HCT116 (cell line): Measurements from ENCODE around the gene XKR3. TPM values are rescaled to one million over a fixed set of nuclear protein-coding genes. Genes with fewer than 3 reads are reported as not detected.

Experiments
- ATAC-seq: fragments of 200-7000 bp; cut with Tn5 transposase; 2 replicates; pipeline ENCODE4 v1.9.1; 2020; ENCODE audit warnings: mild to moderate bottlenecking, moderate library complexity
- BruUV-seq: library from RNA; stranded (reverse); fragments of 400-500 nt; replicated peaks from 2 replicates; lab custom pipeline; 2021; lab: Mats Ljungman, UMichigan
- CTCF ChIA-PET: fragments of 300-600 bp; sonication (Branson Sonifier 250); formaldehyde crosslinking; loops from one replicate; lab custom pipeline; 2021; ENCODE audit warnings: antibody characterized with exemption; lab: Charles Lee
- POLR2A ChIA-PET: fragments of 300-600, 350-600 bp; sonication (Branson Sonifier 250); formaldehyde crosslinking; loops from one replicate; lab custom pipeline; 2021; ENCODE audit warnings: antibody characterized with exemption; lab: Charles Lee
- RAD21 ChIA-PET, 2 experiments: fragments of 300-600 bp; sonication (Branson Sonifier 250); formaldehyde crosslinking; loops; one replicate each; lab custom pipeline; 2023; ENCODE audit warnings: low total read pairs in 2 of 2; ENCODE audit not compliant: uncharacterized antibody in 2 of 2, unreplicated experiment in 2 of 2, low non-redundant PET in 1 of 2; lab: Charles Lee
- DNase-seq: peaks from one replicate; pipeline ENCODE4 v3.0.0-alpha.2; 2010; ENCODE audit warnings: low read depth, low spot score
- H2AFZ ChIP-seq: fragments of 200-600 bp; shearing (Covaris generic), sonication (generic); 2 replicates; pipeline ENCODE4 v1.6.1; 2017; ENCODE audit warnings: low read depth, mixed run types, mixed read lengths, antibody characterized with exemption, low read length; ENCODE audit not compliant: poor library complexity, severe bottlenecking
- H3K27ac ChIP-seq: 2 replicates; pipeline ENCODE4 v1.5.1; 2012; ENCODE audit warnings: low read depth, low read length
- H3K27me3 ChIP-seq: fragments of 200-600 bp; sonication (generic); 2 replicates; pipeline ENCODE4 v1.6.1; 2016; ENCODE audit warnings: mixed run types, low read length, mixed read lengths; ENCODE audit not compliant: insufficient read depth
- H3K36me3 ChIP-seq, 2 experiments: fragments of 200-500 bp in 1 of 2; fragments of 200-600 bp in 1 of 2; sonication (Bioruptor generic) in 1 of 2; sonication (generic) in 1 of 2; 2 replicates each; pipeline versions ENCODE4 v1.5.1 to v1.6.1; 2014 to 2016; ENCODE audit warnings: low read length in 2 of 2, inconsistent platforms in 1 of 2, mixed read lengths in 1 of 2, mixed run types in 1 of 2; ENCODE audit not compliant: insufficient read depth in 2 of 2, control insufficient read depth in 1 of 2
- H3K4me1 ChIP-seq, 2 experiments: fragments of 200-600 bp in 1 of 2; sonication (generic) in 1 of 2; 2 replicates each; pipeline versions ENCODE4 v1.5.1 to v1.6.1; 2012 to 2017; ENCODE audit warnings: low read length in 2 of 2, inconsistent platforms in 1 of 2, mild to moderate bottlenecking in 1 of 2, mixed read lengths in 1 of 2, mixed run types in 1 of 2, moderate library complexity in 1 of 2; ENCODE audit not compliant: insufficient read depth in 2 of 2, control insufficient read depth in 1 of 2
- H3K4me2 ChIP-seq: fragments of 200-600 bp; sonication (generic); 2 replicates; pipeline ENCODE4 v1.6.1; 2017; ENCODE audit warnings: mixed run types, low read length, mixed read lengths
- H3K4me3 ChIP-seq, 2 experiments: fragments of 200-600 bp in 1 of 2; sonication (generic) in 1 of 2; replicated peaks in 1 of 2; 2 replicates each; pipeline ENCODE4 v1.5.1; 2011 to 2016; ENCODE audit warnings: low read length in 2 of 2, control low read depth in 1 of 2, low read depth in 1 of 2, mild to moderate bottlenecking in 1 of 2, mixed read lengths in 1 of 2, mixed run types in 1 of 2
- H3K79me2 ChIP-seq: fragments of 200-600 bp; sonication (generic); 2 replicates; pipeline ENCODE4 v1.6.1; 2017; ENCODE audit warnings: mild to moderate bottlenecking, mixed run types, low read length, moderate library complexity, mixed read lengths; ENCODE audit not compliant: insufficient read depth
- H3K9ac ChIP-seq: fragments of 200-600 bp; sonication (generic); 2 replicates; pipeline ENCODE4 v1.6.1; 2016; ENCODE audit warnings: low read length, mixed read lengths
- H3K9me2 ChIP-seq: fragments of 200-600 bp; sonication (generic), shearing (Covaris generic); 2 replicates; pipeline ENCODE4 v1.6.1; 2017; ENCODE audit warnings: mixed run types, mild to moderate bottlenecking, moderate library complexity; ENCODE audit not compliant: insufficient read depth
- H3K9me3 ChIP-seq, 2 experiments: fragments of 200-500 bp in 1 of 2; fragments of 200-600 bp in 1 of 2; sonication (Bioruptor generic) in 1 of 2; sonication (generic) in 1 of 2; 2 replicates each; pipeline ENCODE4 v1.6.1; 2014 to 2017; ENCODE audit warnings: low read length in 2 of 2, mixed read lengths in 2 of 2, inconsistent platforms in 1 of 2, low read depth in 1 of 2, mild to moderate bottlenecking in 1 of 2, mixed run types in 1 of 2, moderate library complexity in 1 of 2; ENCODE audit not compliant: control insufficient read depth in 1 of 2, insufficient read depth in 1 of 2
- H4K20me1 ChIP-seq: fragments of 200-600 bp; sonication (generic), shearing (Covaris generic); 2 replicates; pipeline ENCODE4 v1.6.1; 2017; ENCODE audit warnings: mixed run types, mild to moderate bottlenecking, moderate library complexity; ENCODE audit not compliant: insufficient read depth
- CBX3 ChIP-seq: IDR thresholded peaks from 2 replicates; pipeline ENCODE4 v1.6.1; 2012; ENCODE audit warnings: low read depth
- CEBPB ChIP-seq: IDR thresholded peaks from 2 replicates; pipeline ENCODE4 v1.6.1; 2012; ENCODE audit warnings: low read depth
- CTCF ChIP-seq, 3 experiments: fragments of 200-600 bp in 1 of 3; sonication (generic) in 1 of 3; IDR thresholded peaks in 2 of 3; conservative IDR thresholded peaks in 1 of 3; 2 replicates each; pipeline ENCODE4 v1.5.1; 2012 to 2017; ENCODE audit warnings: low read depth in 2 of 3, low read length in 2 of 3, antibody characterized with exemption in 1 of 3, borderline replicate concordance in 1 of 3, control low read depth in 1 of 3, mild to moderate bottlenecking in 1 of 3, mixed read lengths in 1 of 3, mixed run types in 1 of 3, moderate library complexity in 1 of 3; ENCODE audit not compliant: insufficient read depth in 1 of 3
- EGR1 ChIP-seq: IDR thresholded peaks from 2 replicates; pipeline ENCODE4 v1.6.1; 2012; ENCODE audit warnings: low read depth
- EZH2phosphoT487 ChIP-seq: fragments of 200-600 bp; IDR thresholded peaks from 2 replicates; pipeline ENCODE4 v1.6.1; 2018; ENCODE audit warnings: antibody characterized with exemption, borderline replicate concordance
- POLR2A ChIP-seq: IDR thresholded peaks from 2 replicates; pipeline ENCODE4 v1.7.0; 2011; ENCODE audit warnings: borderline replicate concordance; ENCODE audit not compliant: insufficient read depth, insufficient read length; ENCODE audit errors: extremely low read depth
- SP1 ChIP-seq: IDR thresholded peaks from 2 replicates; pipeline ENCODE4 v1.6.1; 2012; ENCODE audit warnings: low read depth
- TCF7L2 ChIP-seq: IDR thresholded peaks from 2 replicates; pipeline ENCODE4 v1.7.0; 2011; ENCODE audit warnings: borderline replicate concordance, inconsistent platforms; ENCODE audit not compliant: insufficient read depth, insufficient read length; ENCODE audit errors: extremely low read depth
- YY1 ChIP-seq: IDR thresholded peaks from 2 replicates; pipeline ENCODE4 v1.6.1; 2011; ENCODE audit warnings: low read length, low read depth, moderate library complexity, mild to moderate bottlenecking; ENCODE audit not compliant: insufficient replicate concordance; ENCODE audit errors: extremely low read depth
- ZFX ChIP-seq: fragments of 450-650 bp; IDR thresholded peaks from 2 replicates; pipeline ENCODE4 v1.6.1; 2017
- ZNF274 ChIP-seq: fragments of 200-500 bp; sonication (Bioruptor generic); IDR thresholded peaks from 2 replicates; pipeline ENCODE4 v1.6.1; 2014; ENCODE audit warnings: mild to moderate bottlenecking, low read depth, low read length, inconsistent platforms
- intact Hi-C: fragments of 100-400 bp; cut with micrococcal nuclease; formaldehyde crosslinking; loops from 2 replicates; pipeline ENCODE4 v1.10.0; 2022
- total RNA-seq: library from RNA; stranded (reverse); gene quantifications from one replicate; pipeline ENCODE4 v1.2.1, GENCODE V29; 2021; ENCODE audit not compliant: unreplicated experiment
- TF ChIP-seq, protein P1 (sequence below): IDR thresholded peaks from 2 replicates; pipeline ENCODE4 v1.6.1; 2012
- TF ChIP-seq, protein P2 (sequence below): IDR thresholded peaks from 2 replicates; pipeline ENCODE4 v1.6.1; 2011; ENCODE audit warnings: mild to moderate bottlenecking, low read length, moderate library complexity; ENCODE audit not compliant: insufficient replicate concordance; ENCODE audit errors: extremely low read depth
- TF ChIP-seq, protein P3 (sequence below): IDR thresholded peaks from 2 replicates; pipeline ENCODE4 v1.6.1; 2012

XKR3 gene
- total RNA-seq, 1 experiment from 2014 or later = not detected

GRCh38 chr22:16777284-16777924, 47.8 kb downstream of the XKR3 start:
- Histone ChIP-seq H4K20me1 (no peaks in the 10 kb centered on the region), H3K9me2 (no peaks in the 10 kb centered on the region), H3K79me2 (no peaks in the 10 kb centered on the region), H3K4me1 (no peaks in the 10 kb centered on the region), H3K27me3 (no peaks in the 10 kb centered on the region), H3K4me2 (no peak overlapping the region), H3K9me3 (no peaks in the 10 kb centered on the region), H2AFZ (no peak overlapping the region), H3K9ac (no peak overlapping the region), H3K36me3 (no peaks in the 10 kb centered on the region), H3K4me3 (no peak overlapping the region), H3K27ac (no peak overlapping the region)
- TF ChIP-seq, protein P1, sequence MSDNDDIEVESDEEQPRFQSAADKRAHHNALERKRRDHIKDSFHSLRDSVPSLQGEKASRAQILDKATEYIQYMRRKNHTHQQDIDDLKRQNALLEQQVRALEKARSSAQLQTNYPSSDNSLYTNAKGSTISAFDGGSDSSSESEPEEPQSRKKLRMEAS = no peak
- no peak for TF ChIP-seq SP1
- TF ChIP-seq ZFX = no peak
- no peak for TF ChIP-seq TCF7L2
- no peak for TF ChIP-seq CBX3
- TF ChIP-seq POLR2A = no peak
- TF ChIP-seq YY1 = no peak
- TF ChIP-seq, protein P2, sequence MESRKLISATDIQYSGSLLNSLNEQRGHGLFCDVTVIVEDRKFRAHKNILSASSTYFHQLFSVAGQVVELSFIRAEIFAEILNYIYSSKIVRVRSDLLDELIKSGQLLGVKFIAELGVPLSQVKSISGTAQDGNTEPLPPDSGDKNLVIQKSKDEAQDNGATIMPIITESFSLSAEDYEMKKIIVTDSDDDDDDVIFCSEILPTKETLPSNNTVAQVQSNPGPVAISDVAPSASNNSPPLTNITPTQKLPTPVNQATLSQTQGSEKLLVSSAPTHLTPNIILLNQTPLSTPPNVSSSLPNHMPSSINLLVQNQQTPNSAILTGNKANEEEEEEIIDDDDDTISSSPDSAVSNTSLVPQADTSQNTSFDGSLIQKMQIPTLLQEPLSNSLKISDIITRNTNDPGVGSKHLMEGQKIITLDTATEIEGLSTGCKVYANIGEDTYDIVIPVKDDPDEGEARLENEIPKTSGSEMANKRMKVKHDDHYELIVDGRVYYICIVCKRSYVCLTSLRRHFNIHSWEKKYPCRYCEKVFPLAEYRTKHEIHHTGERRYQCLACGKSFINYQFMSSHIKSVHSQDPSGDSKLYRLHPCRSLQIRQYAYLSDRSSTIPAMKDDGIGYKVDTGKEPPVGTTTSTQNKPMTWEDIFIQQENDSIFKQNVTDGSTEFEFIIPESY = no peak
- TF ChIP-seq EZH2phosphoT487 = no peak
- TF ChIP-seq CTCF (IDR thresholded peaks at IDR 0.05 in 2 of 3, conservative IDR thresholded peaks at IDR 0.05 in 1 of 3; ENCODE audit: borderline replicate concordance in 1 of 3, insufficient read depth in 1 of 3, low read depth in 2 of 3, low read length in 2 of 3) = no peak
- no peak for TF ChIP-seq CEBPB
- no peak for TF ChIP-seq ZNF274
- TF ChIP-seq EGR1 = no peak
- TF ChIP-seq, protein P3, sequence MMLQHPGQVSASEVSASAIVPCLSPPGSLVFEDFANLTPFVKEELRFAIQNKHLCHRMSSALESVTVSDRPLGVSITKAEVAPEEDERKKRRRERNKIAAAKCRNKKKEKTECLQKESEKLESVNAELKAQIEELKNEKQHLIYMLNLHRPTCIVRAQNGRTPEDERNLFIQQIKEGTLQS = no peak
- ChIA-PET CTCF (no interaction called here), POLR2A (no interaction called here), RAD21 (no interaction called here)
- no peak for DNase-seq
- no peak for ATAC-seq
- intact Hi-C loops = loop anchor here (10.0 kb wide), 1 partner anchor 117 kb away; no protein-coding TSS in a partner anchor
- no TSS peak for BruUV-seq
